GM21447 (cell line): ENCODE measurements around the gene DDR1.

Source experiments
- ATAC-seq: cut with Tn5 transposase; IDR thresholded peaks from one replicate; pipeline ENCODE4 v1.9.1; 2021; ENCODE audit not compliant: unreplicated experiment

DDR1 gene

DNA sequence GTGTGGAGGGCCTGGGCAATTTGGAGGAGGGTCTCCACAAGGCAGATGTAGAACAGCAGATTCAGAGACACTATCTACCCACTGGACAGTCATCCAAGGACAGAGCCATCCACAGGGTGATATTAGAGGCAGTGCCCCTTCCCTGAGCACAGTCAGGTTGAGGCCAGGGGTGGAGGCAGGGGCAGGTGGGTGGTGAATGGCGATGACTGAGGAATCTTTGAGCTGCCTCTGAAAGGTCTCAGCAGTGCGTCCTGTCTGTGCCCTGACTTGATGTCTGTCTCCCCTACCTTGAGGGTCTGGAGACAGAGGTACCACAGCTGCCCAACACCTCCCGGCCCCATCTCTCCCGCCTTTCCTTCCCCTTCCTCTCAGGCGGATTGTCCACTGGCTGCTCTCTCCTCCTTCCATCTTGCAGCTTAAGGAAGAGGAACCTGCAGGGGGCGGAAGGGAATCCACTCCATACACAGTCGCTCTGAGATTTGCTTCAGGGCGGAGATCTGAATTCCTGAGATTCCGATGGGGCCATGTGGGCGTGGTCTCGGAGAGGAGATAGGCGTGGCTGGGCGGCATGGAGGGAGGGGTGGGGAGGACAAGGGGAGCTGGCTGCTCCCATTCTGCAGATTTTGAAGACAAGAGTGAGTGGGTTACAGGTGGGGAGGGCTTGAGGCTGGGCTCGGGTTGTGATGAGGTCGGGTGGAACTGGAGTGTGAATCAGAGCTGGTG is 58.2 kb downstream of the DDR1 start:
- no peak for ATAC-seq

DNA sequence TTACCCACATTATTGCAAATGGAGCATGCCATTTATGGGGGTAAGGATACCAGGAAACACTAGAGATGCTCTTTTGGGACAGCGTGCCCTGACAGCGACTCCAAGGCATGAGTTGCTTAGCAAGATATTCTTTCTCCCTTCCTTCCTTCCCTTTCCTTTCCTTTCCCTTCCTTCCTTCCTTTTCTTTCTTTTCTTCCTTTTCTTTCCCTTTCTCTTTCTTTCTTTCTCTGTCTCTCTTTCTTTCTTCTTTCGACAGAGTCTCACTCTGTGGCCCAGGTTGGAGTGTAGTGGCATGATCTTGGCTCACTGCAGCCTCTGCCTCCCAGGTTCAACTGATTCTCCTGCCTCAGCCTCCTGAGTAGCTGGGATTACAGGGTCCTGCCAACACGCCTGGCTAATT is 59.7 kb downstream of the DDR1 start:
- ATAC-seq, result no peak

DNA sequence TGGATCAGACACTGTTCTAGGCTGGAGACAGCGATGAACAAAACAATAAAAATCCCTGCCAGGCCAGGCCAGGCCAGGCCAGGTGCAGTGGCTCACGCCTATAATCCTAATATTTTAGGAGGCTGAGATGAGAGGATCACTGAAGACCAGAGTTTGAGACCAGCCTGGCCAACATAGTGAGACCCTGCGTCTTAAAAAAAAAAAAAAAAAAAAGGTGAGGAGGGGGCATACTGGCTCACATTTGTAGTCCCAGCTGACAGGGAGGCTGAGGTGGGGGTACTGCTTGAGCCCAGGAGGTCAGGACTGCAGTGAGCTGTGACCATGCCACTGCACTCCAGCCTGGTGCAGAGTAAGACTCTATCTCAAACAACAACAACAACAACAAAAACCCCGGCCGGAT is 61.0 kb downstream of the DDR1 start:
- ATAC-seq, result no peak

DNA sequence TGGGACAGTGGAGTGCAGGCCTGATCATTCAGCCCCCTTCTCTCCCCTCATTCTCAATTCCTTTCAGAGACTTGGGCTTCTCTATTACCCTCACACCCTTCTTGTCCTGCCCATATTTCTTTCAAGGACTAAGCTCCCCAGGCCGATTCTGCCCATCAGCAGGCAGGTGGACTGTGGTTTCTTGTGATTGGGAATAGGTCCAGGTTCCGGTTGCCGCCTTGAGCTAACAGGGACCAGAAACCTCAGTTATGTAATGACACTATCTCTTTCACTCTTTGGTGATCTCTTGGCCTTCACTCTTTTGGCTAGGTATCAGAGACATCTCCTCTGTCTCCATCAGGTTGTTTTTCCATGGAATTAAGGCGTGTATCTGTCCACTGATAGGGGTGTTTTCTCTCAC is 62.9 kb downstream of the DDR1 start:
- ATAC-seq, result no peak

DNA sequence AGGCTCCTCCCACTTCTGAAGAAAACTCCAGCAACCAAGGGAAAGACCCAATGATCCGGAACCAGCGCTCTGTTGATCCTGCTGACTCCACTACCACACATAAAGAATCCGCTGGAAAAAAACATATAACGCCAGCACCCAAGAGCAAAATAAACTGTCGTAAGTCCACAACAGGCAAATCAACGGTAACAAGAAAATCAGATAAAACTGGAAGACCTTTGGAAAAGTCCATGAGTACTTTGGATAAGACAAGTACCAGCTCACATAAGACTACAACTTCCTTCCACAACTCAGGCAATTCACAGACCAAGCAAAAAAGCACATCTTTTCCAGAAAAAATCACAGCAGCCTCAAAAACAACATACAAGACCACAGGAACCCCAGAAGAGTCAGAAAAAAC is 64.5 kb downstream of the DDR1 start:
- no peak for ATAC-seq
